ENCODE data around the gene LONRF2.
"Not testable (repeated sequence)": the region's sequence is repeated elsewhere in the genome, so short reads cannot be mapped to it uniquely, and the experiment has no call there.

Gene LONRF2

GRCh38 chr2:100321866-100322820 is at the start of gene LONRF2:
LONRF2 (minus strand) TSS chr2:100322501; CDS start chr2:100322093, 408 bp downstream.
- DNase-seq (ENCODE audit: low spot score), result peak; percentile 50

- no peak for DNase-seq (ENCODE audit: low spot score)
Measured at GRCh38 chr2:100367163-100367562, 44.9 kb upstream of the LONRF2 start.

- no peak for DNase-seq (ENCODE audit: low spot score)
Measured at GRCh38 chr2:100365434-100365833, 43.1 kb upstream of the LONRF2 start.

GRCh38 chr2:100362269-100362668 is 40.0 kb upstream of the LONRF2 start:
- not testable (repeated sequence) for DNase-seq (ENCODE audit: low spot score)

GRCh38 chr2:100359576-100359975 is 37.3 kb upstream of the LONRF2 start:
- no peak for DNase-seq (ENCODE audit: low spot score)

GRCh38 chr2:100358554-100358953 is 36.3 kb upstream of the LONRF2 start:
- no peak for DNase-seq (ENCODE audit: low spot score)

GRCh38 chr2:100352521-100352920 is 30.2 kb upstream of the LONRF2 start:
- no peak for DNase-seq (ENCODE audit: low spot score)

- DNase-seq (ENCODE audit: low spot score), result no peak
Measured at GRCh38 chr2:100350661-100351185, 28.4 kb upstream of the LONRF2 start.

GRCh38 chr2:100345144-100345543 is 22.8 kb upstream of the LONRF2 start:
- not testable (repeated sequence) for DNase-seq (ENCODE audit: low spot score)

- DNase-seq (ENCODE audit: low spot score), result no peak
Measured at GRCh38 chr2:100344433-100344832, 22.1 kb upstream of the LONRF2 start.

GRCh38 chr2:100342466-100342865 is 20.2 kb upstream of the LONRF2 start:
- DNase-seq (ENCODE audit: low spot score), result not testable (repeated sequence)

GRCh38 chr2:100339823-100340222 is 17.5 kb upstream of the LONRF2 start:
- peak; percentile 20 for DNase-seq (ENCODE audit: low spot score)

- DNase-seq (ENCODE audit: low spot score), result no peak
Measured at GRCh38 chr2:100334929-100335328, 12.6 kb upstream of the LONRF2 start.

GRCh38 chr2:100327742-100328141 is 5.4 kb upstream of the LONRF2 start:
- DNase-seq (ENCODE audit: low spot score), result no peak

- DNase-seq (ENCODE audit: low spot score), result peak; percentile 58
Measured at GRCh38 chr2:100321179-100321865, 979 bp downstream of the LONRF2 start.

- peak; percentile 50 for DNase-seq (ENCODE audit: low spot score)
Measured at GRCh38 chr2:100320547-100321178, 1.6 kb downstream of the LONRF2 start.

GRCh38 chr2:100317634-100318033 is 4.7 kb downstream of the LONRF2 start:
- DNase-seq (ENCODE audit: low spot score), result no peak

GRCh38 chr2:100309973-100310719 is 12.2 kb downstream of the LONRF2 start:
- DNase-seq (ENCODE audit: low spot score), result no peak

GRCh38 chr2:100309311-100309710 is 13.0 kb downstream of the LONRF2 start:
- DNase-seq (ENCODE audit: low spot score), result no peak

GRCh38 chr2:100303744-100304143 is 18.6 kb downstream of the LONRF2 start:
- DNase-seq (ENCODE audit: low spot score), result no peak

- DNase-seq (ENCODE audit: low spot score), result no peak
Measured at GRCh38 chr2:100302585-100302892, 19.8 kb downstream of the LONRF2 start.

Data from cerebellar cortex (tissue), 1 donor.